ENCODE results near the gene LTC4S. TPM values are rescaled to one million over a fixed set of nuclear protein-coding genes. Genes with fewer than 3 reads are reported as not detected.

Gene LTC4S
- total and polyA plus RNA-seq, 9 of the 15 experiments (the other 6 are each of a cell fraction or from before 2014, with no cell fraction given): 0.17 to 0.77 (median 0.75) TPM; not detected in 6

- no peak for TF ChIP-seq ZNF263 (CRISPR knock-in tag; IDR thresholded peaks at IDR 0.05; ENCODE audit: borderline replicate concordance)
- TF ChIP-seq ZNF217 (CRISPR knock-in tag; IDR thresholded peaks at IDR 0.05): no peak
- TF ChIP-seq ZZZ3 (IDR thresholded peaks at IDR 0.05): no peak
- no peak for TF ChIP-seq MEIS2 (IDR thresholded peaks at IDR 0.05; ENCODE audit: partially characterized antibody)
- TF ChIP-seq POLR3A (IDR thresholded peaks at IDR 0.05; ENCODE audit: borderline replicate concordance, extremely low read depth, insufficient read depth, insufficient read length): no peak
Measured at GRCh38 chr5:179771311-179771895, 22.4 kb upstream of the LTC4S start (continued).

DNA sequence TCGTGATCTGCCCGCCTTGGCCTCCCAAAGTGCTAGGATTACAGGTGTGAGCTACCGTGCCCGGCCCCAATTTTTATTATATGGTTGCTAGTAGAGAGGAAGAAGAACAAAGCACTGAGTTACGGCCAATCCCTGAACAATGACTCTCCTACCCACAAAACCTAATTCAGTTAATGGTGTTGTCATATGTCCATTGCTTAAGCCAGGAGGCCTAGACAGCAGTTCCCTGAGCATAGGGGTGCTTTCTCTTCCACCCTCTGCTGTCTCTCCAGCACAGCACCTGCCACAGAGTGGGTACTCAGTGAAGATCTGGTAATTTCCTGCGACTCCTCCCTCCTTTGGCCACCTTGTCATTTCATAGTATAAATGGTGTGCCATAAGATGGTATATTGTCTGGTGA, 21.4 kb upstream of the LTC4S start:
- H4K20me1 ChIP-seq (replicated peaks; ENCODE audit: control insufficient read depth, insufficient read depth, low read length): peaks cover 5% of the 10 kb centered on the region; the same call in 1 of the 2 replicates
- no peak overlapping the region for H3K4me2 ChIP-seq (ENCODE audit: insufficient read depth, low read length)
- H3K27me3 ChIP-seq (ENCODE audit: control insufficient read depth in 2 of 2, insufficient read depth in 2 of 2, low read length in 2 of 2): no peaks in the 10 kb centered on the region
- peaks cover 3% of the 10 kb centered on the region for H3K9me1 ChIP-seq (ENCODE audit: control insufficient read depth, insufficient read depth, low read length)
- H3K9ac ChIP-seq (ENCODE audit: insufficient read depth in 1 of 2, low read depth in 2 of 2, low read length in 2 of 2): no peak overlapping the region
- H3K4me1 ChIP-seq (replicated peaks in 1 of 2; ENCODE audit: control insufficient read depth in 2 of 2, insufficient read depth in 2 of 2, low read length in 2 of 2): peaks cover 0 to 13% of the 10 kb centered on the region in 2 experiments; a peak in 2 of 5 replicates
- ATAC-seq (no peak), DNase-seq (ENCODE audit: extremely low read depth in 1 of 4, low spot score in 3 of 4) (no peak), FAIRE-seq (no peak)
- H3K4me3 ChIP-seq: no peak overlapping the region
- H2AFZ ChIP-seq (ENCODE audit: low read depth, low read length): no peak overlapping the region
- no peaks in the 10 kb centered on the region for H3K9me3 ChIP-seq (replicated peaks; ENCODE audit: control insufficient read depth, insufficient read depth, low read depth, low read length)
- H3K36me3 ChIP-seq (ENCODE audit: control insufficient read depth, insufficient read depth, low read length): peaks cover 91% of the 10 kb centered on the region
- no TSS peak for BruUV-seq (replicated peaks)
- in situ Hi-C loops (cut with MboI) (no loop called here), intact Hi-C loops (cut with micrococcal nuclease) (no loop called here)
- H3K79me2 ChIP-seq (ENCODE audit: control insufficient read depth, insufficient read depth, low read length): peaks cover 11% of the 10 kb centered on the region
- 95% methylated on average over 6 of the region's 6 CpGs for WGBS (ENCODE audit: insufficient coverage, low coverage, missing lambda C conversion rate)
- POLR2A ChIA-PET: interaction anchor here (1.2 kb wide), 1 partner anchor 9 kb away, joined by 6 read pairs; no protein-coding TSS in a partner anchor
- CTCF ChIA-PET (ENCODE audit: low intra/inter-chr PET ratio): no interaction called here
- H3K27ac ChIP-seq (ENCODE audit: extremely low read depth, low read depth, low read length): no peak overlapping the region
- TF ChIP-seq, protein P1, sequence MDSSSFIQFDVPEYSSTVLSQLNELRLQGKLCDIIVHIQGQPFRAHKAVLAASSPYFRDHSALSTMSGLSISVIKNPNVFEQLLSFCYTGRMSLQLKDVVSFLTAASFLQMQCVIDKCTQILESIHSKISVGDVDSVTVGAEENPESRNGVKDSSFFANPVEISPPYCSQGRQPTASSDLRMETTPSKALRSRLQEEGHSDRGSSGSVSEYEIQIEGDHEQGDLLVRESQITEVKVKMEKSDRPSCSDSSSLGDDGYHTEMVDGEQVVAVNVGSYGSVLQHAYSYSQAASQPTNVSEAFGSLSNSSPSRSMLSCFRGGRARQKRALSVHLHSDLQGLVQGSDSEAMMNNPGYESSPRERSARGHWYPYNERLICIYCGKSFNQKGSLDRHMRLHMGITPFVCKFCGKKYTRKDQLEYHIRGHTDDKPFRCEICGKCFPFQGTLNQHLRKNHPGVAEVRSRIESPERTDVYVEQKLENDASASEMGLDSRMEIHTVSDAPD (CRISPR knock-in tag; IDR thresholded peaks at IDR 0.05): no peak
- TF ChIP-seq ZNF609 (CRISPR knock-in tag; IDR thresholded peaks at IDR 0.05; ENCODE audit: borderline replicate concordance) (no peak), BRCA1 (IDR thresholded peaks at IDR 0.05) (no peak), BRCA1 (CRISPR knock-in tag; IDR thresholded peaks at IDR 0.05) (no peak), TAF15 (IDR thresholded peaks at IDR 0.05; ENCODE audit: low read depth, low read length) (no peak), GTF2E2 (tag; IDR thresholded peaks at IDR 0.05) (no peak), SMARCA4 (IDR thresholded peaks at IDR 0.05) (no peak), C11orf30 (IDR thresholded peaks at IDR 0.05; ENCODE audit: low read depth) (no peak), ZNF512 (tag; IDR thresholded peaks at IDR 0.05) (no peak)

Measured in K562 (cell line).